Renal pelvis (tissue), 4 donors: Measurements from ENCODE around the gene EMX1. TPM values are rescaled to one million over a fixed set of nuclear protein-coding genes. Genes with fewer than 3 reads are reported as not detected.

Experiments
- DNase-seq: peaks from one replicate; pipeline ENCODE4 v3.0.0-alpha.2; 2013
- polyA plus RNA-seq, 3 donors: library from polyadenylated mRNA; unstranded; fragments of 120-200 nt; gene quantifications; one replicate each; pipeline ENCODE4 v1.2.1, GENCODE V29; 2013; ENCODE audit not compliant: insufficient read length in 3 of 3

Gene EMX1
- polyA plus RNA-seq, 3 donors, result 51.6 to 71.3 (median 56.6) TPM

- DNase-seq, result no peak
Observed at GRCh38 chr2:72972352-72973136, 55.2 kb downstream of the EMX1 start.

GRCh38 chr2:72973137-72973535, 55.8 kb downstream of the EMX1 start:
- no peak for DNase-seq

GRCh38 chr2:72973566-72974435, 56.5 kb downstream of the EMX1 start:
- no peak for DNase-seq

GRCh38 chr2:72974436-72974754, 57.1 kb downstream of the EMX1 start:
- DNase-seq, result no peak

- DNase-seq, result no peak
Observed at GRCh38 chr2:72975017-72975416, 57.7 kb downstream of the EMX1 start.

- no peak for DNase-seq
Observed at GRCh38 chr2:72979896-72980295, 62.6 kb downstream of the EMX1 start.

GRCh38 chr2:72980535-72981217, 63.4 kb downstream of the EMX1 start:
- DNase-seq, result no peak

- DNase-seq, result no peak
Observed at GRCh38 chr2:72981536-72981935, 64.2 kb downstream of the EMX1 start.

GRCh38 chr2:72982219-72982618, 64.9 kb downstream of the EMX1 start:
- DNase-seq, result no peak

- no peak for DNase-seq
Observed at GRCh38 chr2:72982781-72983499, 65.6 kb downstream of the EMX1 start.

GRCh38 chr2:72983500-72984161, 66.3 kb downstream of the EMX1 start:
- DNase-seq, result no peak

GRCh38 chr2:72984172-72984671, 66.9 kb downstream of the EMX1 start:
- DNase-seq, result no peak

Other genes with a start within 250 kb of the EMX1 start
- gene EXOC6B, start 91.5 kb upstream of the EMX1 start, polyA plus RNA-seq, result 10 to 100 TPM; 20.0 to 24.6 (median 21.8) TPM
- gene SPR, start 30.1 kb upstream of the EMX1 start, polyA plus RNA-seq, result 10 to 100 TPM; 11.0 to 13.0 (median 12.1) TPM
- 10 to 100 TPM; 28.8 to 32.8 (median 30.1) TPM for gene SFXN5, start 154.2 kb downstream of the EMX1 start, polyA plus RNA-seq
- 10 to 100 TPM; 45.1 to 54.3 (median 52.9) TPM for gene RAB11FIP5, start 195.4 kb downstream of the EMX1 start, polyA plus RNA-seq